Adrenal gland (tissue), 12 donors: ENCODE measurements around the gene CCDC9B. TPM values are rescaled to one million over a fixed set of nuclear protein-coding genes. Genes with fewer than 3 reads are reported as not detected.

ENCODE experiments used
- DNase-seq, 7 donors: peaks; one replicate each; pipeline ENCODE4 v3.0.0-alpha.2; 2019 to 2020
- H3K27ac ChIP-seq, 5 donors: fragments of 200-600 bp; sonication (generic) in 4 of 5; 1 replicate in 3 of 5; 2 replicates in 2 of 5; pipeline versions ENCODE4 v1.5.1 to v1.8.0; 2016 to 2020; ENCODE audit warnings: mild to moderate bottlenecking in 1 of 5
- H3K27me3 ChIP-seq: fragments of 200-600 bp; 2 replicates; pipeline ENCODE4 v1.8.0; 2021
- H3K36me3 ChIP-seq, 2 donors: fragments of 200-600 bp; replicated peaks in 1 of 2; 1 replicate in 1 of 2; 2 replicates in 1 of 2; pipeline versions ENCODE4 v1.5.1 to v1.8.0; 2018 to 2022
- H3K4me1 ChIP-seq, 2 donors: fragments of 200-600 bp; replicated peaks in 1 of 2; 1 replicate in 1 of 2; 2 replicates in 1 of 2; pipeline versions ENCODE4 v1.5.1 to v1.8.0; 2018 to 2021
- H3K4me3 ChIP-seq, 4 donors: fragments of 200-600 bp; sonication (generic) in 3 of 4; one replicate each; pipeline ENCODE4 v1.5.1; 2016 to 2018
- H3K9me3 ChIP-seq, 3 donors: fragments of 200-600 bp; sonication (generic) in 1 of 3; replicated peaks in 1 of 3; 1 replicate in 2 of 3; 2 replicates in 1 of 3; pipeline versions ENCODE4 v1.5.1 to v1.8.0; 2016 to 2021
- POLR2A ChIP-seq, 2 donors: fragments of 450-650 bp; IDR thresholded peaks; one replicate each; pipeline ENCODE4 v1.6.1; 2017; ENCODE audit warnings: antibody characterized with exemption in 2 of 2, mild to moderate bottlenecking in 2 of 2, moderate library complexity in 1 of 2
- WGBS, 4 donors: extraction: QIAGEN DNeasy Blood & Tissue Kit in 2 of 4; methylation state at CpG; one replicate each; pipeline versions ENCODE4 v1.1.5 to v1.1.7; 2013 to 2017; 5-methylcytosine and 5-hydroxymethylcytosine counted together
- intact Hi-C, 2 donors: fragments of 100-400 bp; cut with DNase I; formaldehyde crosslinking; loops; one replicate each; pipeline versions ENCODE4 v1.14.1 to v1.15.0; 2022 to 2023
- polyA plus RNA-seq, 3 donors: library from polyadenylated mRNA; stranded (reverse); fragments of 200-250 nt in 2 of 3; fragments of 350-450 nt in 1 of 3; fragmentation: Illumina TruSeq in 1 of 3; extraction: RNeasy Lipid Tissue Mini Kit (QIAGEN cat#74804) in 1 of 3; gene quantifications; one replicate each; pipeline ENCODE4 v1.2.3, GENCODE V29; 2013 to 2014
- total RNA-seq, 9 donors: library from RNA; depleted of rRNA in 4 of 9; stranded (reverse); fragments of >200 nt in 4 of 9; fragments of 120-200 nt in 1 of 9; fragmentation: NEBNext Ultra II Directional in 1 of 9; extraction: Animal tissue kit (Norgen Biotek cat#: 25700) in 1 of 9; gene quantifications; one replicate each; pipeline versions ENCODE4 v1.1.0 to v1.2.4, GENCODE V29; 2013 to 2023
- TF ChIP-seq, protein P1 (sequence below), 6 experiments: fragments of 450-650 bp in 4 of 6; fragments of 200-600 bp in 2 of 6; sonication (generic) in 1 of 6; IDR thresholded peaks; 1 replicate in 5 of 6; 2 replicates in 1 of 6; pipeline versions ENCODE4 v1.5.1 to v1.8.0; 2016 to 2021; ENCODE audit warnings: antibody characterized with exemption in 6 of 6, mild to moderate bottlenecking in 2 of 6, moderate library complexity in 1 of 6
- donor health status: healthy with polysubstance abuse.
- donor health status: Bipolar disorder and iron deficiency.
- donor health status: DM: yes; HTN: yes; CAD: no.
- donor health status: DM: no; HTN: no; CAD: no.
- donor health status: DM: no; HTN: no; CAD: no.
- donor health status: DM: yes; HTN: yes; CAD: no.

Gene CCDC9B
- total and polyA plus RNA-seq, 12 donors, result 0.72 to 41.0 (median 10.8) TPM

DNA sequence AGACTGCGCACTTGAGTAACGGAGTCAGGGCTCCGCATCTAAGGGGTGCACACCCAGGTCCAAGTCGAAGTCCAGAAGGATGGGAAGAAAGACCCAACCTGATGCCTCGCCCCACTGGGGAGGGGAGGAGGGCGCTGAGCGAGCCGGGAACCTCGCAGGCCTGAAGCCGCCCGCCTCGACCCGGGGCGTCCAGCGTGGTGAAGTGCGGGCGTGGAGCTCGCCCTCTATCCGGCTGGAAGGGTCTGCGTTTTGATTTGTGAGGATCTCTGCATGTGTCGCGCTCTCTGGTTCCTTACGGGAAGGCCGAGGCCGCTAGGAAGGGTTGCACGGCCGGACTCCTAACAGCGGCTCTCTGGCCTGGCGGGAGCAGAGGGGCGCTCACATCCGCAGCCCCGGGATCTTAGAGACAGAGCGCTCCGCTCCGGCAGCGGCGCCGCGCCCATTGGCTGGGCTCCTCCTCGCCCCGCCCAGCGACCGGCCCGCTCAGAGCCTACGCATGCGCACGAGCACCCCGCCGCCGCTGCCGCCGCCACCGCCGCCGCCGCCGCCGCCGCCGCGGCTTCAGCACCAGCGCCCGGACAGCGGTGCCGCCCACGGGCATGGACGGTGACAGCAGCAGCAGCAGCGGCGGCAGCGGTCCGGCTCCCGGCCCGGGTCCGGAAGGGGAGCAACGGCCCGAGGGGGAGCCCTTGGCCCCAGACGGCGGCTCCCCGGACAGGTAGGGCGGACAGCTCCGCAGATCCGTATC lies 17.2 kb upstream of the CCDC9B start, which contains the start of gene DISP2:
TSS of gene DISP2 (plus strand) at position 497 of the 748 bp plus-strand sequence. CDS start at position 600, 103 bp downstream.
- peak within 1 kb of the TSS in 2 of 4 donors; percentile 24 to 55 for H3K4me3 ChIP-seq
- DNase-seq, result peak; percentile 82 to 92 (median 87)
- peaks cover 5 to 16% of the 10 kb centered on the region in 2 donors for H3K4me1 ChIP-seq
- H3K27ac ChIP-seq, result peak within 1 kb of the TSS in 1 of 5 donors; percentile 57
- no peaks in the 10 kb centered on the region for H3K9me3 ChIP-seq
- 4 to 15% (median 5%) methylated on average over 16 to 82 of the region's 82 CpGs for WGBS, 4 donors
- no peaks in the 10 kb centered on the region for H3K27me3 ChIP-seq
- no peak for TF ChIP-seq POLR2A (IDR thresholded peaks at IDR 0.05)
- TF ChIP-seq, protein P1, sequence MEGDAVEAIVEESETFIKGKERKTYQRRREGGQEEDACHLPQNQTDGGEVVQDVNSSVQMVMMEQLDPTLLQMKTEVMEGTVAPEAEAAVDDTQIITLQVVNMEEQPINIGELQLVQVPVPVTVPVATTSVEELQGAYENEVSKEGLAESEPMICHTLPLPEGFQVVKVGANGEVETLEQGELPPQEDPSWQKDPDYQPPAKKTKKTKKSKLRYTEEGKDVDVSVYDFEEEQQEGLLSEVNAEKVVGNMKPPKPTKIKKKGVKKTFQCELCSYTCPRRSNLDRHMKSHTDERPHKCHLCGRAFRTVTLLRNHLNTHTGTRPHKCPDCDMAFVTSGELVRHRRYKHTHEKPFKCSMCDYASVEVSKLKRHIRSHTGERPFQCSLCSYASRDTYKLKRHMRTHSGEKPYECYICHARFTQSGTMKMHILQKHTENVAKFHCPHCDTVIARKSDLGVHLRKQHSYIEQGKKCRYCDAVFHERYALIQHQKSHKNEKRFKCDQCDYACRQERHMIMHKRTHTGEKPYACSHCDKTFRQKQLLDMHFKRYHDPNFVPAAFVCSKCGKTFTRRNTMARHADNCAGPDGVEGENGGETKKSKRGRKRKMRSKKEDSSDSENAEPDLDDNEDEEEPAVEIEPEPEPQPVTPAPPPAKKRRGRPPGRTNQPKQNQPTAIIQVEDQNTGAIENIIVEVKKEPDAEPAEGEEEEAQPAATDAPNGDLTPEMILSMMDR (IDR thresholded peaks at IDR 0.05), result no peak
- intact Hi-C loops, result no loop called here
- H3K36me3 ChIP-seq, result no peaks in the 10 kb centered on the region

DNA sequence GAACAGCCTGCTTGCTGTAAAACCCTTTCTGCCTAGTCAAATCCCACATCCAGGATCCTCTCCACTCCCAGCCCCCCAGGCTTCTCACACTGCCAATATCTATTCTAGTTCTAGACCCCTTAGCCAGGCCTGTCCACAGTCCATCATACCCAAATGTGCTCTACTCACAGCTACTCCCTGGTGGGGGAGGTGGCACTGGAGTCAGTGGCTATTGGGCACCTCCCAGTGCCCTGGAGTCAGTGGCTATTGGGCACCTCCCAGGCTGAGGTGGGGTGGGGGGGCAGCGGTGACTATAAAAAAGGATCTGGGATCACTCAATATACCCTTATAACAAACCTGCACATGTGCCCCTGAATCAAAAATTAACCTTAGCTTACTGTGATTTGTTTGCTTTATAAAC lies 16.5 kb upstream of the CCDC9B start:
- Histone ChIP-seq H3K4me1 (peaks cover 5 to 16% of the 10 kb centered on the region in 2 donors), H3K9me3 (no peaks in the 10 kb centered on the region), H3K27me3 (no peaks in the 10 kb centered on the region), H3K36me3 (no peaks in the 10 kb centered on the region), H3K27ac (no peak overlapping the region), H3K4me3 (no peak overlapping the region)
- intact Hi-C loops, result no loop called here
- TF ChIP-seq POLR2A (IDR thresholded peaks at IDR 0.05), result no peak
- TF ChIP-seq, protein P1 (IDR thresholded peaks at IDR 0.05), result no peak
- no peak for DNase-seq
- WGBS, 4 donors, result 50 to 73% (median 69%) methylated on average over 1 of the region's 1 CpG

DNA sequence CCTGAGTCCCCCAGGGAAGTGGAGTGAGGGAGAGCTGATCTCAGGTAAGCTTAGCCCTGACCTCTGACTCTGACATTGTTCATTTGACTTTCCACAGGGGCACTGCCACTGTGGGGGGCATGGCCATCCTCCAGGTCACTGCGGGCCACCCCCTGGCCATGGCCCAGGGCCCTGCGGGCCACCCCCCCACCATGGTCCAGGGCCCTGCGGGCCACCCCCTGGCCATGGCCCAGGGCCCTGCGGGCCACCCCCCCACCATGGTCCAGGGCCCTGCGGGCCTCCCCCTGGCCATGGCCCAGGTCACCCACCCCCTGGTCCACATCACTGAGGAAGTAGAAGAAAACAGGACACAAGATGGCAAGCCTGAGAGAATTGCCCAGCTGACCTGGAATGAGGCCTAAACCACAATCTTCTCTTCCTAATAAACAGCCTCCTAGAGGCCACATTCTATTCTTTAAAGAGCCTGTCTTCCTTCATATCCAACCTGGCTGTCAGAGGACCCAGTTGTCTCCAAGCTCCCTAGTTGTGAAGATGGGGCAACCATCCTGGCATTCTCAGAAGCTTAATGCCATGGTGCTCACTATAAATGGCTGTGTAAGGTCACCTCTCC lies 15.3 kb upstream of the CCDC9B start:
- Histone ChIP-seq H3K4me1 (peaks cover 5 to 16% of the 10 kb centered on the region in 2 donors), H3K27ac (no peak overlapping the region), H3K36me3 (no peaks in the 10 kb centered on the region), H3K27me3 (no peaks in the 10 kb centered on the region), H3K4me3 (no peak overlapping the region), H3K9me3 (no peaks in the 10 kb centered on the region)
- WGBS, 4 donors, result 81 to 82% methylated on average over 5 of the region's 5 CpGs; no CpG with 5 or more reads in 2 of the 4 donors
- DNase-seq, result no peak
- intact Hi-C loops, result no loop called here
- no peak for TF ChIP-seq POLR2A (IDR thresholded peaks at IDR 0.05)
- TF ChIP-seq, protein P1 (IDR thresholded peaks at IDR 0.05), result no peak

DNA sequence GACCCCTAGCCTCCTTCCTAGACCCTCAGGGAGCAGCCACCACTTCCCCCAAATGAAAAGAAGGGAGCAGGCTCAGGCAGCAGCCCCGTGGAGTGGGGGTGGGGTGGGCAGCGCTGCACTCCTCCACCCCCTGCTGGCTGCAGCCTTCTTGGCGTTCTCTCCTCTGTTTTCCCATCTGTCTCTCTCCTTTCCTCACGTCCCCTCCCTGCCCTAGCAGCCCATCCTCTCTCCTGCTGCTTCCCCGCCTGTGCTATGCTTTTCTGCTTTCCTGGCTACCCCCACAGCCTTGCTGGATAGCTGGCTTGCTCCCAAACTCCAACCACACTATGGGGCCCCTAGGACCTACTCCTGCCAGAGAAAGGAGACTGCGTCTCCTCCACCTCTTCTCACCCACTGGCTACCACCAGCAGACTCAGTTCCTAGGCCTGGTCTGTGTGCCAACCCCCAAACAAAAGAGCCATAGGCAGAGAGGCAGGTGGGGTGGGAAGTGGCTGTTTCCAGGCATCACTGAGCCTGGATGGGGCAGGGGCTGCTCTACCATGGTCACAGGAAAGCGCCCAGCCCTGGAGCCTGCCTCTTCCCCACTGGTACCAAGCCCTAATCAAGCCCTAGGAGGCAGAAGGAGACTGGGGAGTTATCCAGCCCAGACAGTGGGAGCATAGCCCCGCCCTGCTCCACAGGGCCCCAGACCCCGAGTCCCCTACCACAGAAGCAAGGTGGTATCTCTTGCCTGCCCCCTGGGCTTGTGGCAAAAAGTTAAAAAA lies 13.9 kb upstream of the CCDC9B start:
- peak in 2 of 7 donors; percentile 42 to 62 for DNase-seq
- Histone ChIP-seq H3K4me3 (no peak overlapping the region), H3K4me1 (peaks cover 5 to 16% of the 10 kb centered on the region in 2 donors), H3K9me3 (no peaks in the 10 kb centered on the region), H3K27me3 (no peaks in the 10 kb centered on the region), H3K27ac (no peak overlapping the region), H3K36me3 (no peaks in the 10 kb centered on the region)
- intact Hi-C loops, result no loop called here
- WGBS, 4 donors, result 38 to 48% (median 41%) methylated on average over 7 to 9 of the region's 9 CpGs
- no peak for TF ChIP-seq POLR2A (IDR thresholded peaks at IDR 0.05)
- TF ChIP-seq, protein P1 (IDR thresholded peaks at IDR 0.05), result peak in 5 of 6 experiments; percentile 22 to 46 (median 37)
